Neural cell (in vitro differentiated cells): ENCODE measurements around the gene ZNF614. TPM values are rescaled to one million over a fixed set of nuclear protein-coding genes. Genes with fewer than 3 reads are reported as not detected.

Source experiments
- H2AFZ ChIP-seq: fragments of 200-600, 300-800 bp; sonication (generic), shearing (Covaris generic); 2 replicates; pipeline ENCODE4 v1.6.0; 2014; ENCODE audit warnings: low read depth, mild to moderate bottlenecking, antibody characterized with exemption, low read length, moderate library complexity
- H3F3A ChIP-seq: fragments of 200-600 bp; shearing (Covaris generic); 2 replicates; pipeline ENCODE4 v1.6.1; 2016; ENCODE audit warnings: mild to moderate bottlenecking, moderate library complexity, mixed read lengths, antibody characterized with exemption, low read length; ENCODE audit not compliant: insufficient read depth, poor library complexity, severe bottlenecking
- H3K27ac ChIP-seq: fragments of 200-600, 300-800 bp; sonication (generic), shearing (Covaris generic); 2 replicates; pipeline ENCODE4 v1.5.1; 2014; ENCODE audit warnings: mild to moderate bottlenecking, low read length, moderate library complexity
- H3K27me3 ChIP-seq: fragments of 300-800, 200-600 bp; sonication (generic), shearing (Covaris generic); 2 replicates; pipeline ENCODE4 v1.6.0; 2014; ENCODE audit warnings: mild to moderate bottlenecking, low read depth, low read length, moderate library complexity; ENCODE audit not compliant: insufficient read depth
- H3K36me3 ChIP-seq: fragments of 300-800, 200-600 bp; sonication (generic), shearing (Covaris generic); 2 replicates; pipeline ENCODE4 v1.5.1; 2014; ENCODE audit warnings: mild to moderate bottlenecking, antibody characterized with exemption, low read length, moderate library complexity; ENCODE audit not compliant: insufficient read depth
- H3K4me2 ChIP-seq: fragments of 300-800, 200-600 bp; sonication (generic), shearing (Covaris generic); 2 replicates; pipeline ENCODE4 v1.6.0; 2014; ENCODE audit warnings: mild to moderate bottlenecking, low read length
- H3K4me3 ChIP-seq: fragments of 300-800, 200-600 bp; sonication (generic), shearing (Covaris generic); 2 replicates; pipeline ENCODE4 v1.5.1; 2014; ENCODE audit warnings: mild to moderate bottlenecking, low read length, moderate library complexity
- H3K79me2 ChIP-seq: fragments of 200-600 bp; shearing (Covaris generic); replicated peaks from 2 replicates; pipeline ENCODE4 v1.6.0; 2014; ENCODE audit warnings: mild to moderate bottlenecking, low read length, moderate library complexity; ENCODE audit not compliant: insufficient read depth
- H3K9ac ChIP-seq: fragments of 300-800, 200-600 bp; sonication (generic), shearing (Covaris generic); 2 replicates; pipeline ENCODE4 v1.6.1; 2016; ENCODE audit warnings: mild to moderate bottlenecking, low read length, mixed read lengths
- H3K9me2 ChIP-seq: fragments of 200-600 bp; shearing (Covaris generic); 2 replicates; pipeline ENCODE4 v1.6.1; 2016; ENCODE audit warnings: mild to moderate bottlenecking, low read length, mixed read lengths; ENCODE audit not compliant: insufficient read depth
- H3K9me3 ChIP-seq: fragments of 200-600, 300-800 bp; sonication (generic), shearing (Covaris generic); 2 replicates; pipeline ENCODE4 v1.6.1; 2016; ENCODE audit warnings: mild to moderate bottlenecking, mixed run types, low read length, moderate library complexity, mixed read lengths
- H4K20me1 ChIP-seq: fragments of 200-600 bp; shearing (Covaris generic); 2 replicates; pipeline ENCODE4 v1.6.1; 2016; ENCODE audit warnings: mild to moderate bottlenecking, mixed run types; ENCODE audit not compliant: insufficient read depth
- CTCF ChIP-seq: fragments of 450-650 bp; IDR thresholded peaks from 2 replicates; pipeline ENCODE4 v1.5.1; 2014; ENCODE audit warnings: antibody characterized with exemption, mild to moderate bottlenecking, moderate library complexity; ENCODE audit not compliant: poor library complexity, severe bottlenecking
- EP300 ChIP-seq: fragments of 450-650 bp; conservative IDR thresholded peaks from 2 replicates; pipeline ENCODE4 v1.6.1; 2014; ENCODE audit warnings: antibody characterized with exemption, mild to moderate bottlenecking, moderate library complexity; ENCODE audit not compliant: poor library complexity, severe bottlenecking
- EZH2 ChIP-seq: fragments of 200-600, 300-800 bp; shearing (Covaris generic), sonication (generic); IDR thresholded peaks from 2 replicates; pipeline ENCODE4 v1.6.1; 2014; ENCODE audit warnings: antibody characterized with exemption, low read length, borderline replicate concordance, mild to moderate bottlenecking; ENCODE audit not compliant: insufficient read depth, poor library complexity, severe bottlenecking
- MXI1 ChIP-seq: fragments of 450-650 bp; conservative IDR thresholded peaks from 2 replicates; pipeline ENCODE4 v1.6.1; 2014; ENCODE audit warnings: antibody characterized with exemption, mild to moderate bottlenecking; ENCODE audit not compliant: poor library complexity, severe bottlenecking
- POLR2AphosphoS5 ChIP-seq: IDR thresholded peaks from 2 replicates; pipeline ENCODE4 v1.6.1; 2012
- RAD21 ChIP-seq: fragments of 450-650 bp; conservative IDR thresholded peaks from 2 replicates; pipeline ENCODE4 v1.6.1; 2014; ENCODE audit warnings: antibody characterized with exemption, mild to moderate bottlenecking, moderate library complexity
- SMC3 ChIP-seq: fragments of 450-650 bp; conservative IDR thresholded peaks from 2 replicates; pipeline ENCODE4 v1.6.1; 2014; ENCODE audit warnings: antibody characterized with exemption, mild to moderate bottlenecking, moderate library complexity; ENCODE audit not compliant: poor library complexity
- TAF1 ChIP-seq: IDR thresholded peaks from 2 replicates; pipeline ENCODE4 v1.6.1; 2012; ENCODE audit warnings: low read depth
- polyA plus RNA-seq: library from polyadenylated mRNA; depleted of rRNA; stranded (reverse); fragments of >200 nt; gene quantifications from 2 replicates; pipeline ENCODE4 v1.2.3, GENCODE V29; 2014
- TF ChIP-seq, protein P1 (sequence below): IDR thresholded peaks from 2 replicates; pipeline ENCODE4 v1.6.1; 2012; ENCODE audit warnings: borderline replicate concordance

Gene ZNF614
- polyA plus RNA-seq, 1 donor from 2014 or later, result 17.8 TPM

DNA sequence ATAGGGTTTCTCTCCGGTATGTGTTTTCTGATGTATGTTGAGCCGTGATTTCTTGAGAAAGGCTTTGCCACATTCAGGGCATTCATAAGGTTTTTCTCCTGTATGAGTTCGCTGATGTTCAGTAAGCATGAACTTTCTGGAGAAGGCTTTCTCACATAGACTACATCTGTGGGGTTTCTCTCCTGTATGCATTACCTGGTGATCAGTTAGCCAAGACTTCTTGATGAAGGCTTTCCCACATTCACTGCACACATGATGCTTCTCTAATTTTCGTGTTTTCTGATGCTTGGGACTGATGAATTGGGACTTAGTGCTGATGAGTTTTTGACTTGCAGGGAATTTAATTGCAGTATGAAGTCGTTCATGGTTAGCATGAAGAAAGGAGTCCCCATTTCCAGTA lies 62.6 kb downstream of the ZNF614 start:
- Histone ChIP-seq H3K9me3 (peaks cover 17% of the 10 kb centered on the region), H3K79me2 (no peaks in the 10 kb centered on the region), H3K4me3 (no peak overlapping the region), H3K36me3 (peaks cover 30% of the 10 kb centered on the region), H3K9ac (no peak overlapping the region), H4K20me1 (no peaks in the 10 kb centered on the region), H3K9me2 (no peaks in the 10 kb centered on the region), H2AFZ (no peak overlapping the region), H3K4me2 (no peak overlapping the region), H3K27me3 (no peaks in the 10 kb centered on the region), H3K27ac (no peak overlapping the region), H3F3A (no peaks in the 10 kb centered on the region)
- TF ChIP-seq SMC3, result no peak
- no peak for TF ChIP-seq CTCF
- no peak for TF ChIP-seq RAD21
- no peak for TF ChIP-seq EP300
- TF ChIP-seq POLR2AphosphoS5, result no peak
- TF ChIP-seq TAF1, result no peak
- no peak for TF ChIP-seq EZH2
- TF ChIP-seq MXI1, result no peak
- TF ChIP-seq, protein P1, sequence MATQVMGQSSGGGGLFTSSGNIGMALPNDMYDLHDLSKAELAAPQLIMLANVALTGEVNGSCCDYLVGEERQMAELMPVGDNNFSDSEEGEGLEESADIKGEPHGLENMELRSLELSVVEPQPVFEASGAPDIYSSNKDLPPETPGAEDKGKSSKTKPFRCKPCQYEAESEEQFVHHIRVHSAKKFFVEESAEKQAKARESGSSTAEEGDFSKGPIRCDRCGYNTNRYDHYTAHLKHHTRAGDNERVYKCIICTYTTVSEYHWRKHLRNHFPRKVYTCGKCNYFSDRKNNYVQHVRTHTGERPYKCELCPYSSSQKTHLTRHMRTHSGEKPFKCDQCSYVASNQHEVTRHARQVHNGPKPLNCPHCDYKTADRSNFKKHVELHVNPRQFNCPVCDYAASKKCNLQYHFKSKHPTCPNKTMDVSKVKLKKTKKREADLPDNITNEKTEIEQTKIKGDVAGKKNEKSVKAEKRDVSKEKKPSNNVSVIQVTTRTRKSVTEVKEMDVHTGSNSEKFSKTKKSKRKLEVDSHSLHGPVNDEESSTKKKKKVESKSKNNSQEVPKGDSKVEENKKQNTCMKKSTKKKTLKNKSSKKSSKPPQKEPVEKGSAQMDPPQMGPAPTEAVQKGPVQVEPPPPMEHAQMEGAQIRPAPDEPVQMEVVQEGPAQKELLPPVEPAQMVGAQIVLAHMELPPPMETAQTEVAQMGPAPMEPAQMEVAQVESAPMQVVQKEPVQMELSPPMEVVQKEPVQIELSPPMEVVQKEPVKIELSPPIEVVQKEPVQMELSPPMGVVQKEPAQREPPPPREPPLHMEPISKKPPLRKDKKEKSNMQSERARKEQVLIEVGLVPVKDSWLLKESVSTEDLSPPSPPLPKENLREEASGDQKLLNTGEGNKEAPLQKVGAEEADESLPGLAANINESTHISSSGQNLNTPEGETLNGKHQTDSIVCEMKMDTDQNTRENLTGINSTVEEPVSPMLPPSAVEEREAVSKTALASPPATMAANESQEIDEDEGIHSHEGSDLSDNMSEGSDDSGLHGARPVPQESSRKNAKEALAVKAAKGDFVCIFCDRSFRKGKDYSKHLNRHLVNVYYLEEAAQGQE, result no peak

Other genes starting within 250 kb of the ZNF614 start
- not detected in 2 replicates for gene FPR3, start 233.2 kb downstream of the ZNF614 start, polyA plus RNA-seq
- 44.0 and 54.1 TPM in 2 replicates for gene ZNF577, start 140.4 kb downstream of the ZNF614 start, polyA plus RNA-seq
- gene ZNF649, start 123.4 kb downstream of the ZNF614 start, polyA plus RNA-seq, result 19.8 and 23.8 TPM in 2 replicates
- gene ZNF613, start 100.9 kb downstream of the ZNF614 start, polyA plus RNA-seq, result 9.0 and 10.9 TPM in 2 replicates
- 7.9 and 14.8 TPM in 2 replicates for gene ZNF350, start 41.5 kb downstream of the ZNF614 start, polyA plus RNA-seq
- 13.6 and 16.3 TPM in 2 replicates for gene ZNF615, start 20.2 kb downstream of the ZNF614 start, polyA plus RNA-seq
- gene ZNF432, start 20.5 kb upstream of the ZNF614 start, polyA plus RNA-seq, result 38.7 and 48.6 TPM in 2 replicates
- 27.5 and 30.1 TPM in 2 replicates for gene ZNF841, start 67.4 kb upstream of the ZNF614 start, polyA plus RNA-seq
- gene ZNF616, start 111.6 kb upstream of the ZNF614 start, polyA plus RNA-seq, result 9.7 and 10.9 TPM in 2 replicates
- 13.2 and 24.5 TPM in 2 replicates for gene ZNF836, start 143.2 kb upstream of the ZNF614 start, polyA plus RNA-seq
- 394 and 458 TPM in 2 replicates for gene PPP2R1A, start 161.7 kb upstream of the ZNF614 start, polyA plus RNA-seq
- 21.8 and 24.2 TPM in 2 replicates for gene ZNF766, start 241.2 kb upstream of the ZNF614 start, polyA plus RNA-seq